Immature natural killer cell (primary cell): ENCODE results near the gene DNAJB2. TPM values are rescaled to one million over a fixed set of nuclear protein-coding genes. Genes with fewer than 3 reads are reported as not detected.
"Not testable (repeated sequence)": the region's sequence is repeated elsewhere in the genome, so short reads cannot be mapped to it uniquely, and the experiment has no call there.

Source experiments
- DNase-seq, 3 donors: peaks; one replicate each; pipeline ENCODE4 v3.0.0; 2022; ENCODE audit warnings: mixed read lengths in 1 of 3
- H3K27ac Mint-ChIP-seq, 6 donors: one replicate each; pipeline ENCODE4 v1.8.0; 2020; ENCODE audit warnings: mixed read lengths in 6 of 6, mild to moderate bottlenecking in 5 of 6, inconsistent platforms in 4 of 6, moderate library complexity in 3 of 6
- H3K27me3 Mint-ChIP-seq, 3 donors: one replicate each; pipeline ENCODE4 v1.8.0; 2020 to 2021; ENCODE audit warnings: low read depth in 3 of 3, mild to moderate bottlenecking in 3 of 3, mixed read lengths in 3 of 3, moderate library complexity in 3 of 3, inconsistent platforms in 1 of 3
- H3K36me3 Mint-ChIP-seq, 3 donors: one replicate each; pipeline ENCODE4 v1.8.0; 2020; ENCODE audit warnings: mixed read lengths in 3 of 3, inconsistent platforms in 2 of 3, mild to moderate bottlenecking in 2 of 3
- H3K4me1 Mint-ChIP-seq, 2 donors: one replicate each; pipeline ENCODE4 v1.8.0; 2020; ENCODE audit warnings: inconsistent platforms in 2 of 2, mild to moderate bottlenecking in 2 of 2, mixed read lengths in 2 of 2, moderate library complexity in 1 of 2
- H3K4me3 Mint-ChIP-seq, 5 donors: one replicate each; pipeline ENCODE4 v1.8.0; 2020; ENCODE audit warnings: mild to moderate bottlenecking in 5 of 5, mixed read lengths in 5 of 5, inconsistent platforms in 3 of 5, moderate library complexity in 3 of 5
- H3K9me3 Mint-ChIP-seq, 6 donors: one replicate each; pipeline ENCODE4 v1.8.0; 2020; ENCODE audit warnings: mild to moderate bottlenecking in 6 of 6, mixed read lengths in 6 of 6, inconsistent platforms in 4 of 6, moderate library complexity in 3 of 6
- polyA plus RNA-seq, 3 donors: library from polyadenylated mRNA; unstranded; fragments of 300-500 nt; fragmentation: Illumina TruSeq; gene quantifications; one replicate each; pipeline ENCODE4 v1.2.3, GENCODE V29; 2021

The DNAJB2 gene
- polyA plus RNA-seq, 3 donors from 2014 or later: 2.8 to 3.6 (median 2.9) TPM

- Mint-ChIP-seq H3K9me3 (no peaks in the 10 kb centered on the region), H3K4me3 (peak overlapping the region in 1 of 5 donors; percentile 10), H3K27ac (peak overlapping the region; percentile 68 to 100 (median 99)), H3K36me3 (peaks cover 3 to 28% (median 7%) of the 10 kb centered on the region in 3 donors), H3K27me3 (peaks cover 14 to 27% (median 21%) of the 10 kb centered on the region in 3 donors), H3K4me1 (peaks cover 25 to 42% of the 10 kb centered on the region in 2 donors)
- no peak for DNase-seq
Observed at GRCh38 chr2:219282943-219283581, 3.9 kb downstream of the DNAJB2 start.

- no peaks in the 10 kb centered on the region for H3K9me3 Mint-ChIP-seq
- DNase-seq: no peak
- H3K4me1 Mint-ChIP-seq: peaks cover 14 to 28% of the 10 kb centered on the region in 2 donors
- peaks cover 5 to 11% (median 7%) of the 10 kb centered on the region in 3 donors for H3K27me3 Mint-ChIP-seq
- H3K4me3 Mint-ChIP-seq: no peak overlapping the region
- peak overlapping the region in 2 of 6 donors; percentile 59 to 83 for H3K27ac Mint-ChIP-seq
- peaks cover 3 to 28% (median 7%) of the 10 kb centered on the region in 3 donors for H3K36me3 Mint-ChIP-seq
Observed at GRCh38 chr2:219284501-219285372, 5.6 kb downstream of the DNAJB2 start.

- H3K27ac Mint-ChIP-seq: peak overlapping the region in 5 of 6 donors; percentile 55 to 89 (median 78)
- H3K27me3 Mint-ChIP-seq: peaks cover 2 to 5% (median 2%) of the 10 kb centered on the region in 3 donors
- H3K4me1 Mint-ChIP-seq: peaks cover 8 to 22% of the 10 kb centered on the region in 2 donors
- DNase-seq: no peak
- no peak overlapping the region for H3K4me3 Mint-ChIP-seq
- H3K9me3 Mint-ChIP-seq: no peaks in the 10 kb centered on the region
- H3K36me3 Mint-ChIP-seq: peaks cover 3 to 28% (median 7%) of the 10 kb centered on the region in 3 donors
Observed at GRCh38 chr2:219285373-219285735, 6.2 kb downstream of the DNAJB2 start.

GRCh38 chr2:219285894-219286425, 6.8 kb downstream of the DNAJB2 start:
- no peak for DNase-seq
- H3K9me3 Mint-ChIP-seq: no peaks in the 10 kb centered on the region
- peaks cover 0 to 2% (median 2%) of the 10 kb centered on the region in 3 donors for H3K27me3 Mint-ChIP-seq
- H3K4me1 Mint-ChIP-seq: peaks cover 4 to 16% of the 10 kb centered on the region in 2 donors
- no peak overlapping the region for H3K4me3 Mint-ChIP-seq
- peak overlapping the region in 4 of 6 donors; percentile 18 to 78 (median 60) for H3K27ac Mint-ChIP-seq
- H3K36me3 Mint-ChIP-seq: peaks cover 3 to 27% (median 7%) of the 10 kb centered on the region in 3 donors

GRCh38 chr2:219286436-219287115, 7.4 kb downstream of the DNAJB2 start:
- DNase-seq: no peak
- Mint-ChIP-seq H3K4me3 (no peak overlapping the region), H3K4me1 (peaks cover under 1 to 11% of the 10 kb centered on the region in 2 donors), H3K27ac (peak overlapping the region; percentile 29 to 84 (median 60)), H3K27me3 (peaks cover 0 to 2% (median 2%) of the 10 kb centered on the region in 3 donors), H3K9me3 (no peaks in the 10 kb centered on the region), H3K36me3 (peaks cover 3 to 21% (median 7%) of the 10 kb centered on the region in 3 donors)

GRCh38 chr2:219287116-219287440, 7.9 kb downstream of the DNAJB2 start:
- not testable (repeated sequence) for DNase-seq, H3K27me3 Mint-ChIP-seq, H3K9me3 Mint-ChIP-seq, H3K4me3 Mint-ChIP-seq
- Mint-ChIP-seq H3K4me1 (peaks cover 0 to 11% of the 10 kb centered on the region in 2 donors), H3K27ac (peak overlapping the region in 5 of 6 donors; percentile 29 to 84 (median 77)), H3K36me3 (peaks cover 3 to 20% (median 7%) of the 10 kb centered on the region in 3 donors)

- no peak for DNase-seq
- Mint-ChIP-seq H3K4me3 (no peak overlapping the region), H3K36me3 (peaks cover 3 to 13% (median 6%) of the 10 kb centered on the region in 3 donors), H3K4me1 (peaks cover 0 to 5% of the 10 kb centered on the region in 2 donors), H3K9me3 (no peaks in the 10 kb centered on the region), H3K27me3 (peaks cover 0 to 2% (median 2%) of the 10 kb centered on the region in 3 donors), H3K27ac (peak overlapping the region; percentile 43 to 84 (median 78))
Observed at GRCh38 chr2:219287580-219288265, 8.6 kb downstream of the DNAJB2 start.

- no peak for DNase-seq
- H3K4me1 Mint-ChIP-seq: peaks cover 3% of the 10 kb centered on the region in 2 donors
- H3K27ac Mint-ChIP-seq: peak overlapping the region in 2 of 6 donors; percentile 34 to 64
- peaks cover 0 to 3% (median 3%) of the 10 kb centered on the region in 3 donors for H3K27me3 Mint-ChIP-seq
- H3K4me3 Mint-ChIP-seq: no peak overlapping the region
- H3K36me3 Mint-ChIP-seq: peaks cover 0 to 3% (median 3%) of the 10 kb centered on the region in 3 donors
- no peaks in the 10 kb centered on the region for H3K9me3 Mint-ChIP-seq
Observed at GRCh38 chr2:219289195-219289536, 10.0 kb downstream of the DNAJB2 start.

GRCh38 chr2:219289537-219290361, 10.6 kb downstream of the DNAJB2 start:
- no peak overlapping the region for H3K4me3 Mint-ChIP-seq
- peaks cover 0 to 5% (median 3%) of the 10 kb centered on the region in 3 donors for H3K27me3 Mint-ChIP-seq
- peaks cover 0 to 3% (median 3%) of the 10 kb centered on the region in 3 donors for H3K36me3 Mint-ChIP-seq
- DNase-seq: no peak
- peaks cover 6 to 7% of the 10 kb centered on the region in 2 donors for H3K4me1 Mint-ChIP-seq
- peak overlapping the region in 3 of 6 donors; percentile 34 to 64 (median 40) for H3K27ac Mint-ChIP-seq
- no peaks in the 10 kb centered on the region for H3K9me3 Mint-ChIP-seq

GRCh38 chr2:219290381-219291171, 11.4 kb downstream of the DNAJB2 start:
- H3K36me3 Mint-ChIP-seq: no peaks in the 10 kb centered on the region
- H3K4me1 Mint-ChIP-seq: peaks cover 10 to 13% of the 10 kb centered on the region in 2 donors
- H3K9me3 Mint-ChIP-seq: no peaks in the 10 kb centered on the region
- DNase-seq: no peak
- H3K27me3 Mint-ChIP-seq: peaks cover 0 to 6% (median 3%) of the 10 kb centered on the region in 3 donors
- peak overlapping the region in 4 of 6 donors; percentile 28 to 74 (median 44) for H3K27ac Mint-ChIP-seq
- no peak overlapping the region for H3K4me3 Mint-ChIP-seq

GRCh38 chr2:219291394-219291793, 12.2 kb downstream of the DNAJB2 start:
- H3K9me3 Mint-ChIP-seq: no peaks in the 10 kb centered on the region
- H3K36me3 Mint-ChIP-seq: no peaks in the 10 kb centered on the region
- H3K27me3 Mint-ChIP-seq: peaks cover 0 to 6% (median 5%) of the 10 kb centered on the region in 3 donors
- peaks cover 10 to 16% of the 10 kb centered on the region in 2 donors for H3K4me1 Mint-ChIP-seq
- no peak for DNase-seq
- peak overlapping the region in 3 of 6 donors; percentile 74 to 87 (median 80) for H3K27ac Mint-ChIP-seq
- H3K4me3 Mint-ChIP-seq: no peak overlapping the region
